ENCODE results near the gene TTC23L. TPM values are rescaled to one million over a fixed set of nuclear protein-coding genes. Genes with fewer than 3 reads are reported as not detected.

The TTC23L gene
- total RNA-seq, 4 donors from 2014 or later, result not detected

- peaks cover 0 to 2% of the 10 kb centered on the region in 2 donors for H3K4me1 ChIP-seq
- TF ChIP-seq CTCF (IDR thresholded peaks at IDR 0.05 in 4 of 5, conservative IDR thresholded peaks at IDR 0.05 in 1 of 5), result no peak
- TF ChIP-seq POLR2A (IDR thresholded peaks at IDR 0.05), result no peak
- H3K27me3 ChIP-seq, result peaks cover 0 to 5% (median 0%) of the 10 kb centered on the region in 3 donors
- H3K4me3 ChIP-seq, result no peak overlapping the region
- in situ Hi-C loops (cut with MboI; ENCODE audit: low sequenced_read_pairs in 4 of 4) (no loop called here), intact Hi-C loops (cut with DNase I; ENCODE audit: low total_unique reads) (loop anchor here (5.0 kb wide), 1 partner anchor 178 kb away; the partner anchor contains the start of gene RAI14)
- no peaks in the 10 kb centered on the region for H3K9me3 ChIP-seq
- DNase-seq (no peak), ATAC-seq (no peak)
- no peak overlapping the region for H3K27ac ChIP-seq
- no peaks in the 10 kb centered on the region for H3K36me3 ChIP-seq
These were observed 3.3 kb upstream of the TTC23L start for GRCh38 chr5:34835664-34836063.

GRCh38 chr5:34841816-34842215 lies 2.9 kb downstream of the TTC23L start:
- in situ Hi-C loops (cut with MboI; ENCODE audit: low sequenced_read_pairs in 4 of 4), result no loop called here
- Histone ChIP-seq H3K27ac (no peak overlapping the region), H3K4me3 (no peak overlapping the region), H3K9me3 (no peaks in the 10 kb centered on the region), H3K27me3 (peaks cover 0 to 5% (median 0%) of the 10 kb centered on the region in 3 donors), H3K4me1 (peaks cover 0 to 2% of the 10 kb centered on the region in 2 donors), H3K36me3 (no peaks in the 10 kb centered on the region)
- intact Hi-C loops (cut with DNase I; ENCODE audit: low total_unique reads), result no loop called here
- ATAC-seq (no peak), DNase-seq (no peak)
- no peak for TF ChIP-seq POLR2A (IDR thresholded peaks at IDR 0.05)
- TF ChIP-seq CTCF (IDR thresholded peaks at IDR 0.05 in 4 of 5, conservative IDR thresholded peaks at IDR 0.05 in 1 of 5), result no peak

DNA sequence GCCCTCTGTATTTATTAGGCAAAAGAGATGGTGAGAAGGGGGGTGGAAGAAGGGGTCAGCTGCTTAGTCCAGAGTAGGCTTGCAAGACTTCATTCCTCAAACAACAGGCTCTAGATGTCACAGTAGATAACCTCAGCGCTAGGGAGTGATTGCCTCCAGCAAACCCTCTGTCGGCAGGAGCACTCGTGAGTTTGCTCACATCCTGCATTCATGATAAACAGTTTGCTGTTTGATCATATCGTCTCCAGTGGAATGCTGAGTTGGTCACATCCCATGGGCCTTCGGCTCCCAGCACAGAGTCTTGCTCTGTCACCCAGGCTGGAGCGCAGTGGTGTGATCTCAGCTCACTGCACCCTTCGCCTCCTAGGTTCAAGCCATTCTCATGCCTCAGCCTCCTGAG lies 3.6 kb downstream of the TTC23L start:
- TF ChIP-seq POLR2A (IDR thresholded peaks at IDR 0.05) (no peak), CTCF (IDR thresholded peaks at IDR 0.05 in 4 of 5, conservative IDR thresholded peaks at IDR 0.05 in 1 of 5) (no peak)
- intact Hi-C loops (cut with DNase I; ENCODE audit: low total_unique reads), result no loop called here
- H3K27ac ChIP-seq, result no peak overlapping the region

DNA sequence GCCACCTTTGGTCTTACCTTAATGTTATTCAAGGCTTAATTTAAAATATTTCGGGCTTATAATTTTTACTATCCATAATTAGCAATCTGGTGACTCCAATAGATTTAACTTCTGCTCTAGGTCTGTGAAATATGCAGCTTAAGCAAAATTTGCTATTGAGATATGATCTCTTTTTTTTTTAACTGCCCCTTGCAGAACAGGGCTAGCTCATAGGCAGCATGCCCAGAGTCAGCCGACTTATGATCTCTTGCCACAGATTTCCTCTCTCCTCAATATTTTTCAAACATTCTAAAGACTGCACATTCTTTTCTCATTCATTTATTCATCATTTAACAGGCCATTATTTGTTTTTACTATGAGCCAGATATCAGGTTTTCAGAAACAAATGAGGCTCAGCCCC lies 4.5 kb downstream of the TTC23L start:
- DNase-seq (no peak), ATAC-seq (no peak)
- intact Hi-C loops (cut with DNase I; ENCODE audit: low total_unique reads), result no loop called here
- in situ Hi-C loops (cut with MboI; ENCODE audit: low sequenced_read_pairs in 4 of 4), result no loop called here
- TF ChIP-seq POLR2A (IDR thresholded peaks at IDR 0.05), result no peak
- TF ChIP-seq CTCF (IDR thresholded peaks at IDR 0.05 in 4 of 5, conservative IDR thresholded peaks at IDR 0.05 in 1 of 5), result no peak
- Histone ChIP-seq H3K4me3 (no peak overlapping the region), H3K27ac (no peak overlapping the region), H3K27me3 (peaks cover 0 to 5% (median 0%) of the 10 kb centered on the region in 3 donors), H3K36me3 (no peaks in the 10 kb centered on the region), H3K4me1 (peaks cover 0 to 2% of the 10 kb centered on the region in 2 donors), H3K9me3 (no peaks in the 10 kb centered on the region)

More for the DNA sequence above, 3.6 kb downstream of the TTC23L start:
- no peak for DNase-seq
- no peak overlapping the region for H3K4me3 ChIP-seq
- ATAC-seq, result no peak
- H3K27me3 ChIP-seq, result peaks cover 0 to 5% (median 0%) of the 10 kb centered on the region in 3 donors
- no peaks in the 10 kb centered on the region for H3K36me3 ChIP-seq
- peaks cover 0 to 2% of the 10 kb centered on the region in 2 donors for H3K4me1 ChIP-seq
- in situ Hi-C loops (cut with MboI; ENCODE audit: low sequenced_read_pairs in 4 of 4), result no loop called here
- no peaks in the 10 kb centered on the region for H3K9me3 ChIP-seq

GRCh38 chr5:34844106-34844505 lies 5.1 kb downstream of the TTC23L start:
- no peak for TF ChIP-seq CTCF (IDR thresholded peaks at IDR 0.05 in 4 of 5, conservative IDR thresholded peaks at IDR 0.05 in 1 of 5)
- no peak for TF ChIP-seq POLR2A (IDR thresholded peaks at IDR 0.05)
- Histone ChIP-seq H3K4me3 (no peak overlapping the region), H3K4me1 (peaks cover 0 to 2% of the 10 kb centered on the region in 2 donors), H3K27me3 (peaks cover 0 to 5% (median 0%) of the 10 kb centered on the region in 3 donors), H3K36me3 (no peaks in the 10 kb centered on the region), H3K27ac (no peak overlapping the region), H3K9me3 (no peaks in the 10 kb centered on the region)
- intact Hi-C loops (cut with DNase I; ENCODE audit: low total_unique reads), result no loop called here
- no peak for DNase-seq
- in situ Hi-C loops (cut with MboI; ENCODE audit: low sequenced_read_pairs in 4 of 4), result no loop called here
- ATAC-seq, result no peak

All from gastrocnemius medialis (tissue), 4 donors.